Endodermal cell (in vitro differentiated cells): ENCODE measurements around the gene ANKRD31. TPM values are rescaled to one million over a fixed set of nuclear protein-coding genes. Genes with fewer than 3 reads are reported as not detected.

ENCODE experiments used
- DNase-seq: peaks from one replicate; pipeline ENCODE4 v3.0.0-alpha.2; 2017
- H3K27ac ChIP-seq: 2 replicates; pipeline ENCODE4 v1.5.1; 2013; ENCODE audit warnings: mild to moderate bottlenecking, low read depth, low read length, moderate library complexity
- H3K27me3 ChIP-seq: 2 replicates; pipeline ENCODE4 v1.6.1; 2013; ENCODE audit warnings: mild to moderate bottlenecking, low read length, moderate library complexity; ENCODE audit not compliant: insufficient read depth, control insufficient read depth, poor library complexity, severe bottlenecking
- H3K36me3 ChIP-seq: 2 replicates; pipeline ENCODE4 v1.7.0; 2013; ENCODE audit warnings: mild to moderate bottlenecking, low read length, moderate library complexity; ENCODE audit not compliant: control insufficient read depth, insufficient read depth
- H3K4me1 ChIP-seq: one replicate; pipeline ENCODE4 v1.7.0; 2013; ENCODE audit warnings: low read length; ENCODE audit not compliant: control insufficient read depth, insufficient read depth
- H3K4me3 ChIP-seq: 2 replicates; pipeline ENCODE4 v1.5.1; 2013; ENCODE audit warnings: mild to moderate bottlenecking, low read length, moderate library complexity
- H3K9ac ChIP-seq: 2 replicates; pipeline ENCODE4 v1.6.1; 2013; ENCODE audit warnings: mild to moderate bottlenecking, low read length, moderate library complexity; ENCODE audit not compliant: poor library complexity, severe bottlenecking; ENCODE audit errors: extremely low read depth
- H3K9me3 ChIP-seq: 2 replicates; pipeline ENCODE4 v1.6.1; 2013; ENCODE audit warnings: mild to moderate bottlenecking, low read length, moderate library complexity; ENCODE audit not compliant: control insufficient read depth
- H3K27ac Mint-ChIP-seq: 2 replicates; pipeline ENCODE4 v1.8.0; 2020; ENCODE audit warnings: mixed read lengths
- H3K27me3 Mint-ChIP-seq: 2 replicates; pipeline ENCODE4 v1.8.0; 2021; ENCODE audit warnings: mild to moderate bottlenecking, mixed read lengths; ENCODE audit not compliant: insufficient read depth
- H3K36me3 Mint-ChIP-seq: 2 replicates; pipeline ENCODE4 v1.8.0; 2020; ENCODE audit warnings: low read depth, mixed read lengths
- H3K4me1 Mint-ChIP-seq: 2 replicates; pipeline ENCODE4 v1.8.0; 2020; ENCODE audit warnings: mixed read lengths
- H3K4me3 Mint-ChIP-seq: 2 replicates; pipeline ENCODE4 v1.8.0; 2020; ENCODE audit warnings: mild to moderate bottlenecking, moderate library complexity, mixed read lengths
- H3K9me3 Mint-ChIP-seq: 2 replicates; pipeline ENCODE4 v1.8.0; 2020; ENCODE audit warnings: mild to moderate bottlenecking, mixed read lengths
- WGBS, 2 experiments: methylation state at CpG; one replicate each; pipeline versions ENCODE4 v1.1.5 to v1.1.7; 2013; ENCODE audit warnings: missing lambda C conversion rate in 2 of 2, mixed read lengths in 1 of 2; ENCODE audit not compliant: insufficient coverage in 1 of 2, insufficient read length in 1 of 2; 5-methylcytosine and 5-hydroxymethylcytosine counted together
- total RNA-seq, 2 donors: library from RNA; stranded (reverse); fragmentation: NEBNext Ultra II Directional in 1 of 2; extraction: Animal tissue kit (Norgen Biotek cat#: 25700) in 1 of 2; gene quantifications; 2 replicates in 1 of 2; 3 replicates in 1 of 2; pipeline ENCODE4 v1.2.1, GENCODE V29; 2021
- TF ChIP-seq, protein P1 (sequence below): fragments of 200-600 bp; sonication (generic); conservative IDR thresholded peaks from 2 replicates; pipeline ENCODE4 v1.5.0; 2021; ENCODE audit warnings: antibody characterized with exemption, mild to moderate bottlenecking

Gene ANKRD31
- total RNA-seq, 2 donors from 2014 or later = 0.13 to 0.29 TPM

GRCh38 chr5:75277463-75277862 lies 40.8 kb upstream of the ANKRD31 start:
- Mint-ChIP-seq H3K27ac (no peak overlapping the region), H3K9me3 (peaks cover 15% of the 10 kb centered on the region), H3K27me3 (no peaks in the 10 kb centered on the region), H3K4me3 (no peak overlapping the region), H3K4me1 (peaks cover 35% of the 10 kb centered on the region), H3K36me3 (peaks cover 5% of the 10 kb centered on the region)
- H3K27ac ChIP-seq = no peak overlapping the region
- WGBS, 2 experiments = 85 to 87% methylated on average over 4 of the region's 4 CpGs
- no peak for DNase-seq
- H3K36me3 ChIP-seq = no peaks in the 10 kb centered on the region
- peaks cover 16% of the 10 kb centered on the region for H3K9me3 ChIP-seq
- H3K9ac ChIP-seq = no peak overlapping the region
- no peaks in the 10 kb centered on the region for H3K27me3 ChIP-seq
- H3K4me1 ChIP-seq = no peaks in the 10 kb centered on the region
- H3K4me3 ChIP-seq = no peak overlapping the region
- TF ChIP-seq, protein P1, sequence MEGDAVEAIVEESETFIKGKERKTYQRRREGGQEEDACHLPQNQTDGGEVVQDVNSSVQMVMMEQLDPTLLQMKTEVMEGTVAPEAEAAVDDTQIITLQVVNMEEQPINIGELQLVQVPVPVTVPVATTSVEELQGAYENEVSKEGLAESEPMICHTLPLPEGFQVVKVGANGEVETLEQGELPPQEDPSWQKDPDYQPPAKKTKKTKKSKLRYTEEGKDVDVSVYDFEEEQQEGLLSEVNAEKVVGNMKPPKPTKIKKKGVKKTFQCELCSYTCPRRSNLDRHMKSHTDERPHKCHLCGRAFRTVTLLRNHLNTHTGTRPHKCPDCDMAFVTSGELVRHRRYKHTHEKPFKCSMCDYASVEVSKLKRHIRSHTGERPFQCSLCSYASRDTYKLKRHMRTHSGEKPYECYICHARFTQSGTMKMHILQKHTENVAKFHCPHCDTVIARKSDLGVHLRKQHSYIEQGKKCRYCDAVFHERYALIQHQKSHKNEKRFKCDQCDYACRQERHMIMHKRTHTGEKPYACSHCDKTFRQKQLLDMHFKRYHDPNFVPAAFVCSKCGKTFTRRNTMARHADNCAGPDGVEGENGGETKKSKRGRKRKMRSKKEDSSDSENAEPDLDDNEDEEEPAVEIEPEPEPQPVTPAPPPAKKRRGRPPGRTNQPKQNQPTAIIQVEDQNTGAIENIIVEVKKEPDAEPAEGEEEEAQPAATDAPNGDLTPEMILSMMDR = no peak

DNA sequence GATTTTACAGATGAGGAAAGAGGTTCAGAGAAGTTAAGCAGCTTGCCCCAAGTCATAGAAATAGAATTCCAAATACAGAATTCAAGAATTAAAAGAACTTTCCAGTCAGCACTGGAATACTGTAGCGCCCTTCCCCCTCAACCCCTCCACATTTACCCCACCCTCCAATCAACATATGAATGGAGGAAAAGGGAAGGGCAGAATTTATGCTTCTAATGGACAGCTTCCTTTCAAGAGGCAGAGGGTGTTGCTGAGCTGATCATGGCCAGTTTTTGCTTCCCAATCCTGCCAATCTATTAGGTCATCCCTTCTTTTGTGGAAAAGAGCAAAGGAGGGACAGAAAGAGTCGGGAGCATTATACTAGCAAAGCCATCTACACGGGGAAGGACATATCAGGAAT lies 39.1 kb upstream of the ANKRD31 start:
- Histone ChIP-seq H3K9me3 (peaks cover 20% of the 10 kb centered on the region), H3K9ac (no peak overlapping the region), H3K27me3 (no peaks in the 10 kb centered on the region), H3K27ac (no peak overlapping the region), H3K36me3 (no peaks in the 10 kb centered on the region), H3K4me1 (no peaks in the 10 kb centered on the region), H3K4me3 (no peak overlapping the region)
- 26% methylated on average over 2 of the region's 3 CpGs; no CpG with 5 or more reads in 1 of the 2 experiments for WGBS, 2 experiments
- Mint-ChIP-seq H3K27me3 (no peaks in the 10 kb centered on the region), H3K4me1 (peaks cover 27% of the 10 kb centered on the region), H3K27ac (no peak overlapping the region), H3K36me3 (peaks cover 5% of the 10 kb centered on the region), H3K9me3 (peaks cover 22% of the 10 kb centered on the region), H3K4me3 (no peak overlapping the region)
- DNase-seq = no peak
- TF ChIP-seq, protein P1 = no peak

DNA sequence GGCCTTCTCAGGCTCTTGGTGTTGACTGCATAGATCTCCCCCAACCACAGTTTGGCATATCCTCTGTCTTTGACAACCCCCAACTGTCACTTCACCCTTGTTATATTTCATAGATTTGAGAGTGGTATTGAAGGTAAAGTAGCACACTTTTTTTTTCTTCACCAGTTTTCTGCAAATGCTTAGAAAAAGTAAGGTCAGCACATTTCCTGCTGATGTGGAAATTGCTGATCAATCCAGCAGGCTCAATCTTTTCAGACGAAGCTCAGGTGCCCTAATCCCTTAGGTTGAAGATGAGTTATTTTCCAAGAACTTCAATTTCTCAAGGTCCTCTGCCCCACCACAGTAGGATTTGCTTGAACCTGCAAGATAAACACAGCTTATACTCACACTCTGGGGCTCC lies 38.5 kb upstream of the ANKRD31 start:
- Mint-ChIP-seq H3K36me3 (peaks cover 5% of the 10 kb centered on the region), H3K9me3 (peaks cover 22% of the 10 kb centered on the region)
- DNase-seq = no peak

More for the DNA sequence above, 38.5 kb upstream of the ANKRD31 start:
- Histone ChIP-seq H3K9ac (no peak overlapping the region), H3K4me1 (no peaks in the 10 kb centered on the region), H3K27ac (no peak overlapping the region), H3K27me3 (no peaks in the 10 kb centered on the region), H3K4me3 (no peak overlapping the region), H3K36me3 (no peaks in the 10 kb centered on the region), H3K9me3 (peaks cover 20% of the 10 kb centered on the region)
- H3K27me3 Mint-ChIP-seq = no peaks in the 10 kb centered on the region
- no peak overlapping the region for H3K27ac Mint-ChIP-seq
- TF ChIP-seq, protein P1 = no peak
- WGBS, 2 experiments = 74% methylated on average over 1 of the region's 1 CpG; no CpG with 5 or more reads in 1 of the 2 experiments
- no peak overlapping the region for H3K4me3 Mint-ChIP-seq
- H3K4me1 Mint-ChIP-seq = peaks cover 27% of the 10 kb centered on the region
